GM12878 (cell line): ENCODE data around the gene CCSER2. TPM values are rescaled to one million over a fixed set of nuclear protein-coding genes. Genes with fewer than 3 reads are reported as not detected.

Experiments
- ATAC-seq: fragments of 200-7000 bp; cut with Tn5 transposase; 3 replicates; pipeline ENCODE4 v1.9.1; 2020; ENCODE audit warnings: mild to moderate bottlenecking, moderate library complexity
- BruUV-seq: library from RNA; stranded (reverse); fragments of 400-500 nt; replicated peaks from 2 replicates; lab custom pipeline; 2021; lab: Mats Ljungman, UMichigan
- CTCF ChIA-PET: fragments of 300-600 bp; sonication (Branson Sonifier 250); formaldehyde crosslinking; extraction: SDS; loops from one replicate; lab custom pipeline; 2021; ENCODE audit warnings: inconsistent platforms; lab: Yijun Ruan, JAX
- POLR2A ChIA-PET: fragments of 350-600 bp; formaldehyde crosslinking; extraction: SDS; loops from one replicate; lab custom pipeline; 2021; ENCODE audit warnings: inconsistent platforms; lab: Charles Lee
- RAD21 ChIA-PET: fragments of 300-600 bp; sonication (Branson Sonifier 250); formaldehyde crosslinking; loops from one replicate; lab custom pipeline; 2023; ENCODE audit warnings: antibody characterized with exemption; ENCODE audit not compliant: unreplicated experiment; lab: Charles Lee
- SMC1A ChIA-PET: fragments of 300-600 bp; sonication (Branson Sonifier 250); formaldehyde crosslinking; loops from one replicate; lab custom pipeline; 2023; ENCODE audit not compliant: unreplicated experiment, uncharacterized antibody; lab: Charles Lee
- DNase-seq: peaks from one replicate; pipeline ENCODE4 v3.0.0-alpha.2; 2011; ENCODE audit warnings: low read depth, low spot score
- FAIRE-seq: peaks from 3 replicates; lab custom pipeline; 2011; peaks lifted over from hg19 to GRCh38; lab: Jason Lieb, UNC
- H2AFZ ChIP-seq: 2 replicates; pipeline ENCODE4 v1.6.0; 2011; ENCODE audit warnings: low read depth, low read length, control low read depth; ENCODE audit not compliant: control insufficient read depth
- H3K27ac ChIP-seq: 2 replicates; pipeline ENCODE4 v1.5.1; 2011; ENCODE audit warnings: control low read depth; ENCODE audit not compliant: control insufficient read depth, insufficient read depth
- H3K27me3 ChIP-seq, 2 experiments: replicated peaks in 1 of 2; 2 replicates each; pipeline versions ENCODE4 v1.6.0 to v1.6.1; 2011; ENCODE audit warnings: low read length in 1 of 2; ENCODE audit not compliant: control insufficient read depth in 2 of 2, insufficient read depth in 2 of 2
- H3K36me3 ChIP-seq, 2 experiments: 2 replicates each; pipeline ENCODE4 v1.5.1; 2011; ENCODE audit warnings: low read length in 1 of 2; ENCODE audit not compliant: control insufficient read depth in 2 of 2, insufficient read depth in 2 of 2
- H3K4me1 ChIP-seq: 2 replicates; pipeline ENCODE4 v1.6.1; 2011; ENCODE audit warnings: mild to moderate bottlenecking, low read length, moderate library complexity, mixed read lengths; ENCODE audit not compliant: control insufficient read depth, insufficient read depth
- H3K4me2 ChIP-seq: 2 replicates; pipeline ENCODE4 v1.6.0; 2011; ENCODE audit warnings: control low read depth; ENCODE audit not compliant: control insufficient read depth, insufficient read depth
- H3K4me3 ChIP-seq: fragments of 200-600 bp; sonication (generic); 2 replicates; pipeline ENCODE4 v1.5.1; 2016
- H3K79me2 ChIP-seq: 2 replicates; pipeline ENCODE4 v1.6.0; 2011; ENCODE audit warnings: low read length; ENCODE audit not compliant: control insufficient read depth, insufficient read depth
- H3K9ac ChIP-seq: 2 replicates; pipeline ENCODE4 v1.8.0; 2011; ENCODE audit warnings: low read length, control low read depth, mixed read lengths; ENCODE audit not compliant: control insufficient read depth, insufficient read depth
- H3K9me3 ChIP-seq: replicated peaks from 3 replicates; pipeline ENCODE4 v1.5.1; 2011; ENCODE audit warnings: mild to moderate bottlenecking, low read length; ENCODE audit not compliant: control insufficient read depth, insufficient read depth
- H4K20me1 ChIP-seq: 2 replicates; pipeline ENCODE4 v1.6.0; 2011; ENCODE audit not compliant: control insufficient read depth, insufficient read depth
- CREB1 ChIP-seq: IDR thresholded peaks from 2 replicates; pipeline ENCODE4 v1.6.1; 2012; ENCODE audit warnings: low read depth, mild to moderate bottlenecking, inconsistent platforms
- NR2C2 ChIP-seq: IDR thresholded peaks from 2 replicates; pipeline ENCODE4 v1.6.1; 2011; ENCODE audit warnings: borderline replicate concordance, low read depth; ENCODE audit not compliant: control insufficient read depth, insufficient read length
- RFX5 ChIP-seq: IDR thresholded peaks from 2 replicates; pipeline ENCODE4 v1.6.1; 2011; ENCODE audit warnings: low read depth, low read length, improper control_type of control experiment
- whole genome bisulfite sequencing: methylation state at CpG from one replicate; pipeline ENCODE4 v1.1.6; 2016; ENCODE audit warnings: low lambda C conversion rate; ENCODE audit not compliant: insufficient replicate concordance, insufficient coverage; ENCODE audit errors: missing lambda C conversion rate; 5-methylcytosine and 5-hydroxymethylcytosine counted together
- in situ Hi-C: fragments of 300-500 bp; cut with MboI; formaldehyde crosslinking; loops from 9 replicates; pipeline ENCODE4 v1.14.3; 2018; ENCODE audit warnings: mixed read lengths
- intact Hi-C: fragments of 100-400 bp; cut with micrococcal nuclease; formaldehyde crosslinking; loops from one replicate; pipeline ENCODE4 v1.14.2; 2022; ENCODE audit not compliant: unreplicated experiment
- polyA plus RNA-seq, 11 experiments: library from polyadenylated mRNA; depleted of rRNA in 4 of 11; unstranded in 6 of 11; stranded (reverse) in 5 of 11; fragments of >200 nt; fragmentation: Nextera tagmentation in 4 of 11; fragmentation: Illumina TruSeq in 1 of 11; extraction: Ambion mirVana in 4 of 11; extraction: Trizol in 1 of 11; gene quantifications; 1 replicate in 1 of 11; 2 replicates in 10 of 11; pipeline versions ENCODE4 v1.2.1 to v1.2.3, GENCODE V29; 2011 to 2016; ENCODE audit warnings: inconsistent platforms in 2 of 11, missing spikeins in 2 of 11, low read depth in 1 of 11
- total RNA-seq, 4 experiments: library from RNA; depleted of rRNA in 3 of 4; stranded (reverse); fragments of >200 nt in 3 of 4; fragmentation: Illumina TruSeq in 1 of 4; extraction: Trizol in 1 of 4; gene quantifications; 2 replicates each; pipeline versions ENCODE4 v1.2.1 to v1.2.3, GENCODE V29; 2013 to 2021
- TF ChIP-seq, protein P1 (sequence below): IDR thresholded peaks from 2 replicates; pipeline ENCODE4 v1.6.1; 2011; ENCODE audit warnings: borderline replicate concordance, low read depth, mild to moderate bottlenecking, moderate library complexity, mixed read lengths, low read length; ENCODE audit not compliant: insufficient read depth; ENCODE audit errors: extremely low read length
- TF ChIP-seq, protein P2 (sequence below): fragments of 450-650 bp; IDR thresholded peaks from 2 replicates; pipeline ENCODE4 v1.6.1; 2016; ENCODE audit warnings: mild to moderate bottlenecking, moderate library complexity, borderline replicate concordance
- TF ChIP-seq, protein P3 (sequence below): fragments of 450-650 bp; IDR thresholded peaks from 2 replicates; pipeline ENCODE4 v1.6.1; 2018; ENCODE audit warnings: borderline replicate concordance, mild to moderate bottlenecking; ENCODE audit not compliant: partially characterized antibody
- TF ChIP-seq, protein P4 (sequence below): fragments of 450-650 bp; formaldehyde crosslinking; IDR thresholded peaks from 2 replicates; pipeline ENCODE4 v1.5.0; 2022; ENCODE audit warnings: mild to moderate bottlenecking, missing genetic modification characterization

The CCSER2 gene
- total and polyA plus RNA-seq, 10 of the 15 experiments (the other 5 are each of a cell fraction or from before 2014, with no cell fraction given): 4.7 to 18.8 (median 13.2) TPM

DNA sequence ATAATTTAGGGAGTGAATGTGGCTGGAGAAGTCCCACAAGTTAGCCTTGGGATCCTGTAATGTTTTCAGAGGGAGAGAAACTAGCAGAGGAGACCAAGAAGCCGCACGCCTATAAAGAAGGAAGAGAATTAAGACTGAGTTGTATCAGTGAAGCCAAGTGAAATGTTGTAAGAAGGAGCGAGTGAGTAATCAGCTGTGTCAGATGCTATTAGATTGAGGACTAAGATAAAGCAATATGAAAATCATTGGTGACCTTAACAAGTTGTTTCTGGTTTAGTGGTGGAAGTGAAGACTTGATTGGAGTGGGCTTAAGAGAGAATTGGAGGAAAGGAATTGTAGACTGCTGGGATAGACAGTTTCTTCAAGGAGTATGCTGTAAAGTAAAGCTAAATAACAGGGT, 8.8 kb downstream of the CCSER2 start:
- Histone ChIP-seq H2AFZ (no peak overlapping the region), H3K4me3 (no peak overlapping the region), H3K4me1 (peaks cover 10% of the 10 kb centered on the region), H3K9me3 (no peaks in the 10 kb centered on the region), H3K27me3 (no peaks in the 10 kb centered on the region), H4K20me1 (no peaks in the 10 kb centered on the region), H3K9ac (no peak overlapping the region), H3K27ac (no peak overlapping the region), H3K79me2 (peaks cover 6% of the 10 kb centered on the region), H3K4me2 (no peak overlapping the region), H3K36me3 (no peaks in the 10 kb centered on the region)
- SMC1A ChIA-PET: interaction anchor here (0.6 to 1.2 kb wide), 3 partner anchors 20 to 632 kb away, joined by 3 read pairs; no protein-coding TSS in a partner anchor
- no TSS peak for BruUV-seq
- CTCF ChIA-PET: interaction anchor here (0.8 to 5.2 kb wide), 4 partner anchors 9 to 200 kb away, joined by 3 to 46 read pairs (median 6); partner anchors contain the start of gene CCSER2
- intact Hi-C loops: no loop called here
- no peak for TF ChIP-seq RFX5
- TF ChIP-seq, protein P1, sequence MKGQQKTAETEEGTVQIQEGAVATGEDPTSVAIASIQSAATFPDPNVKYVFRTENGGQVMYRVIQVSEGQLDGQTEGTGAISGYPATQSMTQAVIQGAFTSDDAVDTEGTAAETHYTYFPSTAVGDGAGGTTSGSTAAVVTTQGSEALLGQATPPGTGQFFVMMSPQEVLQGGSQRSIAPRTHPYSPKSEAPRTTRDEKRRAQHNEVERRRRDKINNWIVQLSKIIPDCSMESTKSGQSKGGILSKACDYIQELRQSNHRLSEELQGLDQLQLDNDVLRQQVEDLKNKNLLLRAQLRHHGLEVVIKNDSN: no peak
- TF ChIP-seq CREB1: no peak
- TF ChIP-seq, protein P2, sequence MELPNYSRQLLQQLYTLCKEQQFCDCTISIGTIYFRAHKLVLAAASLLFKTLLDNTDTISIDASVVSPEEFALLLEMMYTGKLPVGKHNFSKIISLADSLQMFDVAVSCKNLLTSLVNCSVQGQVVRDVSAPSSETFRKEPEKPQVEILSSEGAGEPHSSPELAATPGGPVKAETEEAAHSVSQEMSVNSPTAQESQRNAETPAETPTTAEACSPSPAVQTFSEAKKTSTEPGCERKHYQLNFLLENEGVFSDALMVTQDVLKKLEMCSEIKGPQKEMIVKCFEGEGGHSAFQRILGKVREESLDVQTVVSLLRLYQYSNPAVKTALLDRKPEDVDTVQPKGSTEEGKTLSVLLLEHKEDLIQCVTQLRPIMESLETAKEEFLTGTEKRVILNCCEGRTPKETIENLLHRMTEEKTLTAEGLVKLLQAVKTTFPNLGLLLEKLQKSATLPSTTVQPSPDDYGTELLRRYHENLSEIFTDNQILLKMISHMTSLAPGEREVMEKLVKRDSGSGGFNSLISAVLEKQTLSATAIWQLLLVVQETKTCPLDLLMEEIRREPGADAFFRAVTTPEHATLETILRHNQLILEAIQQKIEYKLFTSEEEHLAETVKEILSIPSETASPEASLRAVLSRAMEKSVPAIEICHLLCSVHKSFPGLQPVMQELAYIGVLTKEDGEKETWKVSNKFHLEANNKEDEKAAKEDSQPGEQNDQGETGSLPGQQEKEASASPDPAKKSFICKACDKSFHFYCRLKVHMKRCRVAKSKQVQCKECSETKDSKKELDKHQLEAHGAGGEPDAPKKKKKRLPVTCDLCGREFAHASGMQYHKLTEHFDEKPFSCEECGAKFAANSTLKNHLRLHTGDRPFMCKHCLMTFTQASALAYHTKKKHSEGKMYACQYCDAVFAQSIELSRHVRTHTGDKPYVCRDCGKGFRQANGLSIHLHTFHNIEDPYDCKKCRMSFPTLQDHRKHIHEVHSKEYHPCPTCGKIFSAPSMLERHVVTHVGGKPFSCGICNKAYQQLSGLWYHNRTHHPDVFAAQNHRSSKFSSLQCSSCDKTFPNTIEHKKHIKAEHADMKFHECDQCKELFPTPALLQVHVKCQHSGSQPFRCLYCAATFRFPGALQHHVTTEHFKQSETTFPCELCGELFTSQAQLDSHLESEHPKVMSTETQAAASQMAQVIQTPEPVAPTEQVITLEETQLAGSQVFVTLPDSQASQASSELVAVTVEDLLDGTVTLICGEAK: no peak
- TF ChIP-seq, protein P3, sequence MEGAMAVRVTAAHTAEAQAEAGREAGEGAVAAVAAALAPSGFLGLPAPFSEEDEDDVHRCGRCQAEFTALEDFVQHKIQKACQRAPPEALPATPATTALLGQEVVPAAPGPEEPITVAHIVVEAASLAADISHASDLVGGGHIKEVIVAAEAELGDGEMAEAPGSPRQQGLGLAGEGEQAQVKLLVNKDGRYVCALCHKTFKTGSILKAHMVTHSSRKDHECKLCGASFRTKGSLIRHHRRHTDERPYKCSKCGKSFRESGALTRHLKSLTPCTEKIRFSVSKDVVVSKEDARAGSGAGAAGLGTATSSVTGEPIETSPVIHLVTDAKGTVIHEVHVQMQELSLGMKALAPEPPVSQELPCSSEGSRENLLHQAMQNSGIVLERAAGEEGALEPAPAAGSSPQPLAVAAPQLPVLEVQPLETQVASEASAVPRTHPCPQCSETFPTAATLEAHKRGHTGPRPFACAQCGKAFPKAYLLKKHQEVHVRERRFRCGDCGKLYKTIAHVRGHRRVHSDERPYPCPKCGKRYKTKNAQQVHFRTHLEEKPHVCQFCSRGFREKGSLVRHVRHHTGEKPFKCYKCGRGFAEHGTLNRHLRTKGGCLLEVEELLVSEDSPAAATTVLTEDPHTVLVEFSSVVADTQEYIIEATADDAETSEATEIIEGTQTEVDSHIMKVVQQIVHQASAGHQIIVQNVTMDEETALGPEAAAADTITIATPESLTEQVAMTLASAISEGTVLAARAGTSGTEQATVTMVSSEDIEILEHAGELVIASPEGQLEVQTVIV: no peak
- TF ChIP-seq, protein P4, sequence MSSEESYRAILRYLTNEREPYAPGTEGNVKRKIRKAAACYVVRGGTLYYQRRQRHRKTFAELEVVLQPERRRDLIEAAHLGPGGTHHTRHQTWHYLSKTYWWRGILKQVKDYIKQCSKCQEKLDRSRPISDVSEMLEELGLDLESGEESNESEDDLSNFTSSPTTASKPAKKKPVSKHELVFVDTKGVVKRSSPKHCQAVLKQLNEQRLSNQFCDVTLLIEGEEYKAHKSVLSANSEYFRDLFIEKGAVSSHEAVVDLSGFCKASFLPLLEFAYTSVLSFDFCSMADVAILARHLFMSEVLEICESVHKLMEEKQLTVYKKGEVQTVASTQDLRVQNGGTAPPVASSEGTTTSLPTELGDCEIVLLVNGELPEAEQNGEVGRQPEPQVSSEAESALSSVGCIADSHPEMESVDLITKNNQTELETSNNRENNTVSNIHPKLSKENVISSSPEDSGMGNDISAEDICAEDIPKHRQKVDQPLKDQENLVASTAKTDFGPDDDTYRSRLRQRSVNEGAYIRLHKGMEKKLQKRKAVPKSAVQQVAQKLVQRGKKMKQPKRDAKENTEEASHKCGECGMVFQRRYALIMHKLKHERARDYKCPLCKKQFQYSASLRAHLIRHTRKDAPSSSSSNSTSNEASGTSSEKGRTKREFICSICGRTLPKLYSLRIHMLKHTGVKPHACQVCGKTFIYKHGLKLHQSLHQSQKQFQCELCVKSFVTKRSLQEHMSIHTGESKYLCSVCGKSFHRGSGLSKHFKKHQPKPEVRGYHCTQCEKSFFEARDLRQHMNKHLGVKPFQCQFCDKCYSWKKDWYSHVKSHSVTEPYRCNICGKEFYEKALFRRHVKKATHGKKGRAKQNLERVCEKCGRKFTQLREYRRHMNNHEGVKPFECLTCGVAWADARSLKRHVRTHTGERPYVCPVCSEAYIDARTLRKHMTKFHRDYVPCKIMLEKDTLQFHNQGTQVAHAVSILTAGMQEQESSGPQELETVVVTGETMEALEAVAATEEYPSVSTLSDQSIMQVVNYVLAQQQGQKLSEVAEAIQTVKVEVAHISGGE (CRISPR knock-in tag): no peak
- no peak for TF ChIP-seq NR2C2
- no peak for ATAC-seq
- 95% methylated on average over 3 of the region's 3 CpGs for WGBS
- no peak for FAIRE-seq
- DNase-seq: no peak
- RAD21 ChIA-PET: no interaction called here
- POLR2A ChIA-PET: interaction anchor here (1.3 kb wide), 1 partner anchor 8 kb away, joined by 6 read pairs; no protein-coding TSS in a partner anchor
- in situ Hi-C loops: no loop called here
